ENCODE data around the gene MATCAP1. TPM values are rescaled to one million over a fixed set of nuclear protein-coding genes. Genes with fewer than 3 reads are reported as not detected.

The MATCAP1 gene
- total RNA-seq, 1 experiment from 2014 or later: 36.5 TPM

DNA sequence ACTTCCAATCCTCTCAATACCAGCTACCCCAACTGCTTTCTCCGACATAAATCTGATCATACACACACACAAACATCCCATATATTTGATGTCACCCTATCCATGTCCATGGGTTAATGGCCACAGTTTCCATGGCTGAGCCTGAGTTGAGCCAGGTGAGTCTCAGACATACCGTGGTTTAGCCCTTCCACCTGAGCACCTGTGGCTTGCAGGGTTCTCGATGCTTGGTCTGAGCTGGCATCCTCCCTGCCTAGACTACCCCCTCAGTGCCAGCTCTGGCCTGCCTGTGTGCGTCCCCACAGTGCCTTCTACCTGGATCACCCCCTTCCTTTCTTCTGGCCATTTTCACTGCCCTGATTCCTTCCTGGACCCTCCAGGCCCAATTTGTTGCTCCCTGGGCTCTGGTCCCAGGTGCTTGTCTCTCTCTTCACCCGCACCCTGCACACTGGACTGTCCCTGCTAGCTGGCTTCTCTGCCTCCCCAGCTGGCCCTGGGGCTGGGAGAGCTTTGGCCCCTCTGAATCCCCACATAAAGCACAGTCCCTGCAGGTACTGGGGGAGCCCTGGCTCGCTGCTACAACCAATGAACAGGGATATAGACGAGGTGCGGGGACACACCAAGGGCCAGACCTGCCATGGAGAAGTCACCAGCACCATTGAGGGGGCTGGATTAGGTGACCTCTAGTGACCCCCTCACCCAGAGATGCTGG, 22.5 kb upstream of the MATCAP1 start:
- TF ChIP-seq, protein P1, sequence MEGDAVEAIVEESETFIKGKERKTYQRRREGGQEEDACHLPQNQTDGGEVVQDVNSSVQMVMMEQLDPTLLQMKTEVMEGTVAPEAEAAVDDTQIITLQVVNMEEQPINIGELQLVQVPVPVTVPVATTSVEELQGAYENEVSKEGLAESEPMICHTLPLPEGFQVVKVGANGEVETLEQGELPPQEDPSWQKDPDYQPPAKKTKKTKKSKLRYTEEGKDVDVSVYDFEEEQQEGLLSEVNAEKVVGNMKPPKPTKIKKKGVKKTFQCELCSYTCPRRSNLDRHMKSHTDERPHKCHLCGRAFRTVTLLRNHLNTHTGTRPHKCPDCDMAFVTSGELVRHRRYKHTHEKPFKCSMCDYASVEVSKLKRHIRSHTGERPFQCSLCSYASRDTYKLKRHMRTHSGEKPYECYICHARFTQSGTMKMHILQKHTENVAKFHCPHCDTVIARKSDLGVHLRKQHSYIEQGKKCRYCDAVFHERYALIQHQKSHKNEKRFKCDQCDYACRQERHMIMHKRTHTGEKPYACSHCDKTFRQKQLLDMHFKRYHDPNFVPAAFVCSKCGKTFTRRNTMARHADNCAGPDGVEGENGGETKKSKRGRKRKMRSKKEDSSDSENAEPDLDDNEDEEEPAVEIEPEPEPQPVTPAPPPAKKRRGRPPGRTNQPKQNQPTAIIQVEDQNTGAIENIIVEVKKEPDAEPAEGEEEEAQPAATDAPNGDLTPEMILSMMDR (IDR thresholded peaks at IDR 0.05; ENCODE audit: unreplicated experiment): no peak
- intact Hi-C loops (cut with micrococcal nuclease; ENCODE audit: unreplicated experiment): no loop called here

DNA sequence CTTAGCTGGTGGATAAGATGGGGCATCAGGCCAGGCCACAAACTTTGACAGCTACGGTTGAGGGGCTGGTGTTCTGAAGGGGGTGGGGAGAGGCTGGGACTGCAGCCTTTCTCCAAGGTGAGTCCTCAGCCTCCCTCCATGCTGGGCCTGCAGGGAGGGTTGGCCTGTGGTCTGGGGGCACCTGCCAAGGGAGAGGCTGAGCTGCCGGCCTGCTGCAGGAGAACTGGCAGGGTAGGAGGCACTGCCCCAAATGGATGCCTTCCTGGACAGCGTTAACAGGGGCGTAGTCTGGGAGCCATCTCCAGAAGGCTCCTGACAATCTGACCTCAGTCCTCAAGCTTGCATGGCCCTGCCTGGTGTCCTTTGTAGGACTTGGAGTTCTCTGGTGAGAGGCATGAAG, 20.3 kb upstream of the MATCAP1 start:
- Mint-ChIP-seq H3K9me3 (ENCODE audit: low read depth, unreplicated experiment) (no peaks in the 10 kb centered on the region), H3K4me1 (ENCODE audit: low read depth, unreplicated experiment) (no peaks in the 10 kb centered on the region), H3K4me3 (ENCODE audit: low read depth, unreplicated experiment) (no peak overlapping the region), H3K36me3 (ENCODE audit: insufficient read depth, unreplicated experiment) (peaks cover 67% of the 10 kb centered on the region), H3K27me3 (ENCODE audit: unreplicated experiment) (peaks cover 7% of the 10 kb centered on the region), H3K27ac (ENCODE audit: unreplicated experiment) (no peak overlapping the region)
- intact Hi-C loops (cut with micrococcal nuclease; ENCODE audit: unreplicated experiment): no loop called here
- TF ChIP-seq, protein P1 (IDR thresholded peaks at IDR 0.05; ENCODE audit: unreplicated experiment): no peak
- CTCF ChIA-PET: no interaction called here
- DNase-seq: no peak
- BruUV-seq (replicated peaks): no TSS peak

More for the DNA sequence above, 22.5 kb upstream of the MATCAP1 start:
- Mint-ChIP-seq H3K9me3 (ENCODE audit: low read depth, unreplicated experiment) (no peaks in the 10 kb centered on the region), H3K27me3 (ENCODE audit: unreplicated experiment) (peaks cover 13% of the 10 kb centered on the region), H3K4me3 (ENCODE audit: low read depth, unreplicated experiment) (no peak overlapping the region), H3K27ac (ENCODE audit: unreplicated experiment) (peak overlapping the region; percentile 11), H3K4me1 (ENCODE audit: low read depth, unreplicated experiment) (no peaks in the 10 kb centered on the region), H3K36me3 (ENCODE audit: insufficient read depth, unreplicated experiment) (peaks cover 47% of the 10 kb centered on the region)
- BruUV-seq (replicated peaks): no TSS peak
- CTCF ChIA-PET: interaction anchor here (0.5 to 0.6 kb wide), 2 partner anchors 157 to 293 kb away, joined by 3 to 5 read pairs; no protein-coding TSS in a partner anchor
- DNase-seq: no peak

DNA sequence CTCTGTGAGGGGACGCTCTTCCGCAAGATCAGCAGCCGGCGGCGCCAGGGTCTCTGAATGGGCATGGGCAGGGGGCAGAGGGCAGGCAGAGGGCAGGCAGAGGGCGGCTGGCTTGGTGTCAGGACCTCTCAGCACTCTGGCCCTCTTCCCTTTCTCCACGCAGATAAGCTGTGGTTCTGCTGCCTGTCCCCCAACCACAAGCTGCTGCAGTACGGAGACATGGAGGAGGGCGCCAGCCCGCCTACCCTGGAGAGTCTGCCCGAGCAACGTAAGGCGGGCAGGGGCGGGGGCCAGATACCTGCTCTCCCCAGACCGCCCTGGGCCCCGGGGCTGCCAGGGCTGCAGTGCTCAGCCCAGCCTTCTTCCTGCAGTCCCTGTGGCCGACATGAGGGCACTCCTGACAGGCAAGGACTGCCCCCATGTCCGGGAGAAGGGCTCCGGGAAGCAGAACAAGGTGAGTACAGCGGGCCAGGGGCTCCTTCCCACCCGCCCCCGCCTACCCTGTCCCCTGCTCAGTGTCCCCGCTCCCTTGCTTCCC, 19.3 kb upstream of the MATCAP1 start:
- CTCF ChIA-PET: no interaction called here
- H3K9me3 Mint-ChIP-seq (ENCODE audit: low read depth, unreplicated experiment): no peaks in the 10 kb centered on the region
- BruUV-seq (replicated peaks): no TSS peak
- no peak overlapping the region for H3K4me3 Mint-ChIP-seq (ENCODE audit: low read depth, unreplicated experiment)
- H3K36me3 Mint-ChIP-seq (ENCODE audit: insufficient read depth, unreplicated experiment): peaks cover 78% of the 10 kb centered on the region
- intact Hi-C loops (cut with micrococcal nuclease; ENCODE audit: unreplicated experiment): no loop called here
- H3K27ac Mint-ChIP-seq (ENCODE audit: unreplicated experiment): no peak overlapping the region
- DNase-seq: no peak
- H3K4me1 Mint-ChIP-seq (ENCODE audit: low read depth, unreplicated experiment): peaks cover 8% of the 10 kb centered on the region
- TF ChIP-seq, protein P1 (IDR thresholded peaks at IDR 0.05; ENCODE audit: unreplicated experiment): no peak
- H3K27me3 Mint-ChIP-seq (ENCODE audit: unreplicated experiment): no peaks in the 10 kb centered on the region

DNA sequence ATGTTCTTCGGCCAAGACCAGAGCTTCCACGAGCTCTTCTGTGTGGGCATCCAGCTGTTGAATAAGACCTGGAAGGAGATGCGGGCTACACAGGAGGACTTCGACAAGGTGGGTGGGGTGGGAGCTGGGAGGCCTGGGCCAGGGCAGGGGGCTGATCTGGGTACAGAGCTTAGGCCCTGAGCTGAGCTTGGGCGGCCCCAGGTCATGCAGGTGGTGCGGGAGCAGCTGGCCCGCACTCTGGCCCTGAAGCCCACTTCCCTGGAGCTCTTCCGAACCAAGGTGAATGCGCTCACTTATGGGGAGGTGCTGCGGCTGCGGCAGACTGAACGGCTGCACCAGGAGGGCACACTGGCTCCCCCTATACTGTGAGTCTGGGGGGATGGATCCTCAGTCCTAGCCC, 18.7 kb upstream of the MATCAP1 start:
- no peak for DNase-seq
- peaks cover 77% of the 10 kb centered on the region for H3K36me3 Mint-ChIP-seq (ENCODE audit: insufficient read depth, unreplicated experiment)
- no peak overlapping the region for H3K4me3 Mint-ChIP-seq (ENCODE audit: low read depth, unreplicated experiment)
- TF ChIP-seq, protein P1 (IDR thresholded peaks at IDR 0.05; ENCODE audit: unreplicated experiment): no peak
- intact Hi-C loops (cut with micrococcal nuclease; ENCODE audit: unreplicated experiment): no loop called here
- H3K27me3 Mint-ChIP-seq (ENCODE audit: unreplicated experiment): no peaks in the 10 kb centered on the region
- H3K9me3 Mint-ChIP-seq (ENCODE audit: low read depth, unreplicated experiment): no peaks in the 10 kb centered on the region
- BruUV-seq (replicated peaks): no TSS peak
- CTCF ChIA-PET: interaction anchor here (0.5 to 0.8 kb wide), 2 partner anchors 16 to 231 kb away, joined by 3 to 5 read pairs; no protein-coding TSS in a partner anchor
- peaks cover 11% of the 10 kb centered on the region for H3K4me1 Mint-ChIP-seq (ENCODE audit: low read depth, unreplicated experiment)
- H3K27ac Mint-ChIP-seq (ENCODE audit: unreplicated experiment): no peak overlapping the region

Data from Calu3 (cell line).